OCI-LY1 (cell line): ENCODE data around the gene RIPPLY1.

ENCODE experiments used
- H2AFZ ChIP-seq: fragments of 200-600 bp; sonication (generic), shearing (Covaris generic); 2 replicates; pipeline ENCODE4 v1.6.0; 2014; ENCODE audit warnings: antibody characterized with exemption, mild to moderate bottlenecking, low read length
- H3F3A ChIP-seq: fragments of 200-600 bp; sonication (generic), shearing (Covaris generic); 2 replicates; pipeline ENCODE4 v1.6.0; 2014; ENCODE audit warnings: mild to moderate bottlenecking, antibody characterized with exemption, low read length, moderate library complexity; ENCODE audit not compliant: insufficient read depth
- H3K27ac ChIP-seq: fragments of 200-600 bp; sonication (generic); 2 replicates; pipeline ENCODE4 v1.5.1; 2014; ENCODE audit warnings: low read length, mixed run types, mild to moderate bottlenecking, low read depth; ENCODE audit not compliant: poor library complexity, severe bottlenecking
- H3K27me3 ChIP-seq: fragments of 200-600 bp; sonication (generic); 2 replicates; pipeline ENCODE4 v1.6.0; 2014; ENCODE audit warnings: antibody characterized with exemption, mild to moderate bottlenecking, low read length, moderate library complexity; ENCODE audit not compliant: insufficient read depth
- H3K36me3 ChIP-seq: fragments of 200-600 bp; sonication (generic); 2 replicates; pipeline ENCODE4 v1.6.1; 2014; ENCODE audit warnings: mild to moderate bottlenecking, antibody characterized with exemption, low read length, moderate library complexity, mixed read lengths; ENCODE audit not compliant: insufficient read depth
- H3K4me1 ChIP-seq: fragments of 200-600 bp; sonication (generic); 2 replicates; pipeline ENCODE4 v1.5.1; 2014; ENCODE audit warnings: mild to moderate bottlenecking, low read length, moderate library complexity; ENCODE audit not compliant: insufficient read depth, severe bottlenecking
- H3K4me2 ChIP-seq: fragments of 200-600 bp; sonication (generic), shearing (Covaris generic); 2 replicates; pipeline ENCODE4 v1.6.1; 2014; ENCODE audit warnings: low read length
- H3K4me3 ChIP-seq: fragments of 200-600 bp; sonication (generic); 2 replicates; pipeline ENCODE4 v1.5.1; 2014; ENCODE audit warnings: low read length, low read depth, mild to moderate bottlenecking, mixed read lengths; ENCODE audit not compliant: poor library complexity, severe bottlenecking
- H3K79me2 ChIP-seq: fragments of 200-600 bp; shearing (Covaris generic); 2 replicates; pipeline ENCODE4 v1.6.1; 2016; ENCODE audit warnings: mixed run types, low read length, mixed read lengths; ENCODE audit not compliant: insufficient read depth
- H3K9ac ChIP-seq: fragments of 200-600 bp; sonication (generic), shearing (Covaris generic); 2 replicates; pipeline ENCODE4 v1.6.1; 2014; ENCODE audit warnings: mild to moderate bottlenecking, low read length, mixed read lengths
- H3K9me2 ChIP-seq: fragments of 200-600 bp; sonication (generic), shearing (Covaris generic); 2 replicates; pipeline ENCODE4 v1.6.1; 2014; ENCODE audit warnings: low read depth, mild to moderate bottlenecking, low read length, mixed read lengths
- H3K9me3 ChIP-seq: fragments of 200-600 bp; shearing (Covaris generic); 2 replicates; pipeline ENCODE4 v1.6.1; 2014; ENCODE audit warnings: low read length, mixed read lengths
- H4K20me1 ChIP-seq: fragments of 200-600 bp; sonication (generic), shearing (Covaris generic); 2 replicates; pipeline ENCODE4 v1.6.0; 2016; ENCODE audit warnings: mild to moderate bottlenecking, low read length; ENCODE audit not compliant: insufficient read depth
- CTCF ChIP-seq: fragments of 200-600 bp; sonication (generic), shearing (Covaris generic); IDR thresholded peaks from 2 replicates; pipeline ENCODE4 v1.5.1; 2017; ENCODE audit warnings: mild to moderate bottlenecking, antibody characterized with exemption, low read length, moderate library complexity, mixed read lengths
- EZH2 ChIP-seq: fragments of 200-600 bp; sonication (generic), shearing (Covaris generic); IDR thresholded peaks from 2 replicates; pipeline ENCODE4 v1.8.0; 2017; ENCODE audit warnings: borderline replicate concordance, mixed run types, mild to moderate bottlenecking, antibody characterized with exemption, low read length, moderate library complexity, mixed read lengths

Gene RIPPLY1

DNA sequence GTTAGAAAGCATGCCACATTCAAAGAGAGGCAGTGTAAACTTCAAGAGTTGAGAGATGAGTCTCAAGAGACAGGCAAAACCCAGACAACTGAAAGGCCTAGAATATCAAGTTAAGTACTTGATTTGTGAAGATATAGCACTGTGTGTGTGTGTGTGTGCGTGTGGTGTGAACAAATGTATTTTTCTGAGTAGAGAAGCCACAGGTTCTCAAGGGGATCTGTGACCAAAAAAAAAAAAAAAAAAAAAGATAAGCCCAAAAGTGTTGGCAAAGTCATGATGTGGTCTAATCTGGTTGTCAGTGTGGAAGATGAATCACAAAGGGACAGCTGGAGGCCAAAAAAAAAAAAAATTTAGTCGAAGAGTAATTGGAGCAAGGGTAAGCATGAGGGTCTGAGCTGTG, 3.9 kb downstream of the RIPPLY1 start:
- H3K27me3 ChIP-seq: no peaks in the 10 kb centered on the region
- H3K9ac ChIP-seq: no peak overlapping the region
- H3K9me2 ChIP-seq: no peaks in the 10 kb centered on the region
- no peak overlapping the region for H2AFZ ChIP-seq
- no peaks in the 10 kb centered on the region for H3K79me2 ChIP-seq
- H3K27ac ChIP-seq: no peak overlapping the region
- H3K4me2 ChIP-seq: no peak overlapping the region
- no peak for TF ChIP-seq CTCF
- TF ChIP-seq EZH2: no peak
- no peaks in the 10 kb centered on the region for H3K9me3 ChIP-seq
- no peak overlapping the region for H3K4me3 ChIP-seq
- no peaks in the 10 kb centered on the region for H3K4me1 ChIP-seq
- H3K36me3 ChIP-seq: no peaks in the 10 kb centered on the region
- H3F3A ChIP-seq: no peaks in the 10 kb centered on the region
- no peaks in the 10 kb centered on the region for H4K20me1 ChIP-seq

DNA sequence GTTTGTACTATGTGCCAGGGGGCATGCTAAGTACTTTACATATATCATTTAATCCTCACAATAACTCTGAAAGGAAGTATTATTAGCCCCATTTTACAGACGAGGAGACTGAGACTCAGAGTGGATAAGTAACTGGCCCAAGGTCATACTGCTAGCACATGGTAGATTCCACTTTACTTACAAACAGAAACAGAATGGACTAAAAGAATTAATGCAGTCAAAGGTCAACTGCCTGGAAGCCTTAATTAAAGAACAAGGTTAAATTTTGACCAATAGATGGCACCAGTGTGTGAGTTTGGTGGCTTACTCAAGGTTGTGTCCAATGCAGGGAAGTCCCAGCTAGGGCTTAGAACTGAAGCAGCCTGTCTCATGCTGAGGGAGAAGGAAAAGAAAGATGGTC, 4.7 kb downstream of the RIPPLY1 start:
- H3F3A ChIP-seq: no peaks in the 10 kb centered on the region
- no peak overlapping the region for H2AFZ ChIP-seq
- H3K4me1 ChIP-seq: no peaks in the 10 kb centered on the region
- H3K27ac ChIP-seq: no peak overlapping the region
- no peaks in the 10 kb centered on the region for H3K9me2 ChIP-seq
- no peaks in the 10 kb centered on the region for H3K27me3 ChIP-seq
- no peak overlapping the region for H3K4me3 ChIP-seq
- no peak for TF ChIP-seq EZH2
- TF ChIP-seq CTCF: peak; percentile 40; the same call in 1 of the 2 replicates
- H3K9ac ChIP-seq: no peak overlapping the region
- no peaks in the 10 kb centered on the region for H3K36me3 ChIP-seq
- no peaks in the 10 kb centered on the region for H3K9me3 ChIP-seq
- no peaks in the 10 kb centered on the region for H3K79me2 ChIP-seq
- H3K4me2 ChIP-seq: no peak overlapping the region
- H4K20me1 ChIP-seq: no peaks in the 10 kb centered on the region

GRCh38 chrX:106897259-106897658, 5.9 kb downstream of the RIPPLY1 start:
- H3K79me2 ChIP-seq: no peaks in the 10 kb centered on the region
- no peaks in the 10 kb centered on the region for H3K36me3 ChIP-seq
- H3K4me2 ChIP-seq: no peak overlapping the region
- H3F3A ChIP-seq: no peaks in the 10 kb centered on the region
- no peaks in the 10 kb centered on the region for H3K9me2 ChIP-seq
- H3K27me3 ChIP-seq: no peaks in the 10 kb centered on the region
- no peaks in the 10 kb centered on the region for H4K20me1 ChIP-seq
- no peak overlapping the region for H2AFZ ChIP-seq
- no peaks in the 10 kb centered on the region for H3K9me3 ChIP-seq
- no peak overlapping the region for H3K4me3 ChIP-seq
- H3K27ac ChIP-seq: no peak overlapping the region
- no peaks in the 10 kb centered on the region for H3K4me1 ChIP-seq
- no peak overlapping the region for H3K9ac ChIP-seq
- TF ChIP-seq EZH2 (no peak), CTCF (no peak)
